ENCODE results near the gene TSC22D4. TPM values are rescaled to one million over a fixed set of nuclear protein-coding genes. Genes with fewer than 3 reads are reported as not detected.

TSC22D4 gene
- total RNA-seq, 2 experiments from 2014 or later, result 38.5 to 75.4 TPM

DNA sequence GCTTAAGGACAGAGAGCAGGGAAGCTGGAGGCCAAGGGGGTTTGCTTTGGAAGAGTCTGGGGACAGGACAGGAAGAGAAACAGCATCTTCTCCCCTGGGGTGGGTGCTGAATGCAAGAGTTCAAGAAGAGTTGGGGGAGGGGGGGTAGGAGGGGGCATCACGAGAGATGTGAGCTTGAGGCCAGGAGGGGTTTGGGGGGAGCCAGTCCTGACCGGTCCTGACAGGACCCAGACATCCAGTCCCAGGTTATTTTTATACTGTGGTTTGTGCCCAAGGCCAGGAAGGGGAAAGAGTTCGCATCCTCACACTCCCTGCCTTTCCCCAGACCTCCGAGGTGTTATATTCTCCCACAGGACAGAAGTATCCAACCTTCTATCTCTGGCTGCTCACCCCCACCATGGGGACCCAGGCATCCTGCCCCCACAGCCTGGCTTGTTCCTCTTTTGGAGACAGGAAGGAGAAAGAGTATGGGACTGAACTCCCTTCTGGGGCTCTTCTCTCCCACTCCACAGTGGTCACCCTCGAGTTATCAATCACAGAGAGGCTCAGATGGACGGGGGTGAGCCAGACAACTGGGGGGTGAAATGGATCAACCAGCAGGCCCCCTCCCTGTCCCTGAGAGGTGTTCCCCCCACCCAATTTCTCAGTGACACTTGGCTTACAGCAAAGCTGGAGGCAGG, 2.8 kb downstream of the TSC22D4 start:
- peak; percentile 32 for DNase-seq (ENCODE audit: low spot score)
- Histone ChIP-seq H3K4me1 (ENCODE audit: insufficient read depth, low read length, poor library complexity, severe bottlenecking) (peaks cover 39% of the 10 kb centered on the region), H3K4me3 (ENCODE audit: low read depth, low read length, poor library complexity, severe bottlenecking) (peak overlapping the region; percentile 86), H2AFZ (ENCODE audit: low read length) (no peak overlapping the region), H3K27ac (ENCODE audit: low read depth, low read length, poor library complexity, severe bottlenecking) (peak overlapping the region; percentile 75), H4K20me1 (ENCODE audit: insufficient read depth, low read length) (peaks cover 6% of the 10 kb centered on the region; the same call in 1 of the 2 replicates), H3K9me3 (ENCODE audit: low read length) (no peaks in the 10 kb centered on the region), H3K9me2 (ENCODE audit: insufficient read depth, low read length) (no peaks in the 10 kb centered on the region), H3K36me3 (ENCODE audit: insufficient read depth, low read length) (peaks cover 52% of the 10 kb centered on the region), H3K79me2 (ENCODE audit: insufficient read depth, low read depth, low read length) (peaks cover 36% of the 10 kb centered on the region), H3K4me2 (ENCODE audit: low read length) (peak overlapping the region; percentile 99)
- TF ChIP-seq, protein P1, sequence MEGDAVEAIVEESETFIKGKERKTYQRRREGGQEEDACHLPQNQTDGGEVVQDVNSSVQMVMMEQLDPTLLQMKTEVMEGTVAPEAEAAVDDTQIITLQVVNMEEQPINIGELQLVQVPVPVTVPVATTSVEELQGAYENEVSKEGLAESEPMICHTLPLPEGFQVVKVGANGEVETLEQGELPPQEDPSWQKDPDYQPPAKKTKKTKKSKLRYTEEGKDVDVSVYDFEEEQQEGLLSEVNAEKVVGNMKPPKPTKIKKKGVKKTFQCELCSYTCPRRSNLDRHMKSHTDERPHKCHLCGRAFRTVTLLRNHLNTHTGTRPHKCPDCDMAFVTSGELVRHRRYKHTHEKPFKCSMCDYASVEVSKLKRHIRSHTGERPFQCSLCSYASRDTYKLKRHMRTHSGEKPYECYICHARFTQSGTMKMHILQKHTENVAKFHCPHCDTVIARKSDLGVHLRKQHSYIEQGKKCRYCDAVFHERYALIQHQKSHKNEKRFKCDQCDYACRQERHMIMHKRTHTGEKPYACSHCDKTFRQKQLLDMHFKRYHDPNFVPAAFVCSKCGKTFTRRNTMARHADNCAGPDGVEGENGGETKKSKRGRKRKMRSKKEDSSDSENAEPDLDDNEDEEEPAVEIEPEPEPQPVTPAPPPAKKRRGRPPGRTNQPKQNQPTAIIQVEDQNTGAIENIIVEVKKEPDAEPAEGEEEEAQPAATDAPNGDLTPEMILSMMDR (conservative IDR thresholded peaks at IDR 0.05; ENCODE audit: low read length), result no peak
- no peak for TF ChIP-seq EZH2phosphoT487 (IDR thresholded peaks at IDR 0.05; ENCODE audit: borderline replicate concordance, low read depth, low read length)
- ChIA-PET POLR2A (interaction anchor here (0.6 to 1.0 kb wide), 3 partner anchors 73 to 185 kb away, joined by 3 to 4 read pairs (median 4); no protein-coding TSS in a partner anchor), CTCF (ENCODE audit: unreplicated experiment) (no interaction called here)
- no TSS peak for BruUV-seq (replicated peaks)
- intact Hi-C loops (cut with micrococcal nuclease; ENCODE audit: unreplicated experiment), result loop anchor here (5.0 to 10.0 kb wide), 2 partner anchors 199 to 216 kb away; partner anchors contain the start of genes GIGYF1 and GNB2

DNA sequence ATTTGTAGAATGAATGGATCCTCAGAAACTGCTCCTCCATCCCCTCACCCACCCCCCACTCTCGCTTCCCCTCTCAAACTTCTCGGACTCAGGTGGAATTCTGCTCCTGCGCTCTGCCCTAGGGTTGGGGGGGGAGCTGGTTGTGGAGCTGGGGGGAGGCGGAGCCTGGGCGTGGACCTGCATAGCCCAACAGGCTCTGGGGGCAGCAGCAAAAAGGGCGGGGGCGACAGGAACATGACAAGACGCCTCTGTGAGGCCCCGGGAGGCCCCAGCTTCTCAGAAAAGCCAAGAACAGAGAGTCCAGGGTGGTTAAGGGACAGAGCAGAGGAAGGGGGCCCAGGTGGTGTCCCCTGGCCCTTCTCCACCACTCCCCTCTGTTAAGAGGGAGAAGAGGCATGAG, 3.5 kb downstream of the TSC22D4 start:
- peaks cover 52% of the 10 kb centered on the region for H3K36me3 ChIP-seq (ENCODE audit: insufficient read depth, low read length)
- peak overlapping the region; percentile 86 for H3K4me3 ChIP-seq (ENCODE audit: low read depth, low read length, poor library complexity, severe bottlenecking)
- intact Hi-C loops (cut with micrococcal nuclease; ENCODE audit: unreplicated experiment), result loop anchor here (5.0 to 10.0 kb wide), 2 partner anchors 199 to 217 kb away; partner anchors contain the start of genes GIGYF1 and GNB2
- TF ChIP-seq, protein P1 (conservative IDR thresholded peaks at IDR 0.05; ENCODE audit: low read length), result no peak
- no peak for TF ChIP-seq EZH2phosphoT487 (IDR thresholded peaks at IDR 0.05; ENCODE audit: borderline replicate concordance, low read depth, low read length)
- H3K4me1 ChIP-seq (ENCODE audit: insufficient read depth, low read length, poor library complexity, severe bottlenecking), result peaks cover 39% of the 10 kb centered on the region
- H3K79me2 ChIP-seq (ENCODE audit: insufficient read depth, low read depth, low read length), result peaks cover 36% of the 10 kb centered on the region
- H2AFZ ChIP-seq (ENCODE audit: low read length), result no peak overlapping the region
- H3K9me3 ChIP-seq (ENCODE audit: low read length), result no peaks in the 10 kb centered on the region
- no peak for DNase-seq (ENCODE audit: low spot score)
- peak overlapping the region; percentile 99 for H3K4me2 ChIP-seq (ENCODE audit: low read length)
- POLR2A ChIA-PET, result interaction anchor here (1.0 kb wide), 1 partner anchor 73 kb away, joined by 3 read pairs; no protein-coding TSS in a partner anchor
- CTCF ChIA-PET (ENCODE audit: unreplicated experiment), result interaction anchor here (0.6 kb wide), 1 partner anchor 20 kb away, joined by 3 read pairs; no protein-coding TSS in a partner anchor
- no peaks in the 10 kb centered on the region for H3K9me2 ChIP-seq (ENCODE audit: insufficient read depth, low read length)
- H4K20me1 ChIP-seq (ENCODE audit: insufficient read depth, low read length), result peaks cover 6% of the 10 kb centered on the region; the same call in 1 of the 2 replicates
- peak overlapping the region; percentile 75 for H3K27ac ChIP-seq (ENCODE audit: low read depth, low read length, poor library complexity, severe bottlenecking)
- no TSS peak for BruUV-seq (replicated peaks)

All from OCI-LY7 (cell line).